Cardiac muscle cell (in vitro differentiated cells and primary cell): ENCODE results near the gene BTNL3. TPM values are rescaled to one million over a fixed set of nuclear protein-coding genes. Genes with fewer than 3 reads are reported as not detected.

Experiments
- DNase-seq, 2 donors: peaks; one replicate each; pipeline versions ENCODE4 v3.0.0 to v3.0.0-alpha.2; 2010 to 2017; ENCODE audit warnings: low read depth in 1 of 2, low spot score in 1 of 2
- H3K27ac ChIP-seq: fragments of 200-600 bp; sonication (generic); 2 replicates; pipeline ENCODE4 v1.5.1; 2016
- H3K27me3 ChIP-seq: fragments of 200-600 bp; sonication (generic); 2 replicates; pipeline ENCODE4 v1.6.0; 2016; ENCODE audit warnings: control low read depth
- H3K36me3 ChIP-seq: fragments of 200-600 bp; sonication (generic); 2 replicates; pipeline ENCODE4 v1.5.1; 2016; ENCODE audit warnings: control low read depth
- H3K4me1 ChIP-seq: fragments of 200-600 bp; sonication (generic); 2 replicates; pipeline ENCODE4 v1.8.1; 2017; ENCODE audit warnings: low read depth, mild to moderate bottlenecking, mixed run types
- H3K4me3 ChIP-seq: fragments of 200-600 bp; sonication (generic); 2 replicates; pipeline ENCODE4 v1.5.1; 2016; ENCODE audit warnings: mild to moderate bottlenecking
- H3K9me3 ChIP-seq: fragments of 200-600 bp; sonication (generic); 2 replicates; pipeline ENCODE4 v1.5.1; 2017; ENCODE audit warnings: low read depth, mild to moderate bottlenecking, control low read depth
- polyA plus RNA-seq: library from polyadenylated mRNA; unstranded; fragments of >200 nt; fragmentation: Nextera tagmentation; extraction: Ambion mirVana; gene quantifications from 2 replicates; pipeline ENCODE4 v1.2.1, GENCODE V29; 2016
- total RNA-seq: library from RNA; depleted of rRNA; stranded (reverse); fragments of >200 nt; gene quantifications from 2 replicates; pipeline ENCODE4 v1.2.3, GENCODE V29; 2016
- TF ChIP-seq, protein P1 (sequence below): IDR thresholded peaks from 2 replicates; pipeline ENCODE4 v1.5.1; 2012; ENCODE audit warnings: low read depth, mild to moderate bottlenecking, low read length

The BTNL3 gene
- total and polyA plus RNA-seq, 2 experiments from 2014 or later, result not detected

DNA sequence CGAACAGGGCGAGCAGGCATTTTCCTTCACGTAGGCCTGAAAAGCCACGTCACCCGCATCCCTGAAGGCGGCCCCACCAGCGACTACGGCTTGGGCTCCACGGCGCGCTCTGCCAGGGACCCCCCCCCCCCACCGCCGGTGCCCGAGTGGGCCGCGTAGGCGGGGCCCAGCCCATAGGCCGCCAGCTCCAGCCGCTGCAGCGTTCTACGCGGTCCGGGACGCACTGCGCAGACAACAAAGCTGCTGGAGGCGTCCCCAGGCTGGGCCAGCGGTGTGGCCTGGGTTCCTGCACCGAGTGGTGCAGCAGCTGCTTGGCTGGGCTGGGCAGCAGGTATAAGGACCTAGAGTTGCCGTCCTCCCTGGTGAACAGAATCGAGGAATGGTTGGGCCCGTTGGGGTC is 18.3 kb upstream of the BTNL3 start:
- DNase-seq, result no peak
- H3K27ac ChIP-seq, result no peak overlapping the region
- no peaks in the 10 kb centered on the region for H3K27me3 ChIP-seq
- TF ChIP-seq, protein P1, sequence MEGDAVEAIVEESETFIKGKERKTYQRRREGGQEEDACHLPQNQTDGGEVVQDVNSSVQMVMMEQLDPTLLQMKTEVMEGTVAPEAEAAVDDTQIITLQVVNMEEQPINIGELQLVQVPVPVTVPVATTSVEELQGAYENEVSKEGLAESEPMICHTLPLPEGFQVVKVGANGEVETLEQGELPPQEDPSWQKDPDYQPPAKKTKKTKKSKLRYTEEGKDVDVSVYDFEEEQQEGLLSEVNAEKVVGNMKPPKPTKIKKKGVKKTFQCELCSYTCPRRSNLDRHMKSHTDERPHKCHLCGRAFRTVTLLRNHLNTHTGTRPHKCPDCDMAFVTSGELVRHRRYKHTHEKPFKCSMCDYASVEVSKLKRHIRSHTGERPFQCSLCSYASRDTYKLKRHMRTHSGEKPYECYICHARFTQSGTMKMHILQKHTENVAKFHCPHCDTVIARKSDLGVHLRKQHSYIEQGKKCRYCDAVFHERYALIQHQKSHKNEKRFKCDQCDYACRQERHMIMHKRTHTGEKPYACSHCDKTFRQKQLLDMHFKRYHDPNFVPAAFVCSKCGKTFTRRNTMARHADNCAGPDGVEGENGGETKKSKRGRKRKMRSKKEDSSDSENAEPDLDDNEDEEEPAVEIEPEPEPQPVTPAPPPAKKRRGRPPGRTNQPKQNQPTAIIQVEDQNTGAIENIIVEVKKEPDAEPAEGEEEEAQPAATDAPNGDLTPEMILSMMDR, result no peak
- H3K9me3 ChIP-seq, result no peaks in the 10 kb centered on the region
- no peaks in the 10 kb centered on the region for H3K36me3 ChIP-seq
- no peak overlapping the region for H3K4me3 ChIP-seq
- H3K4me1 ChIP-seq, result no peaks in the 10 kb centered on the region

DNA sequence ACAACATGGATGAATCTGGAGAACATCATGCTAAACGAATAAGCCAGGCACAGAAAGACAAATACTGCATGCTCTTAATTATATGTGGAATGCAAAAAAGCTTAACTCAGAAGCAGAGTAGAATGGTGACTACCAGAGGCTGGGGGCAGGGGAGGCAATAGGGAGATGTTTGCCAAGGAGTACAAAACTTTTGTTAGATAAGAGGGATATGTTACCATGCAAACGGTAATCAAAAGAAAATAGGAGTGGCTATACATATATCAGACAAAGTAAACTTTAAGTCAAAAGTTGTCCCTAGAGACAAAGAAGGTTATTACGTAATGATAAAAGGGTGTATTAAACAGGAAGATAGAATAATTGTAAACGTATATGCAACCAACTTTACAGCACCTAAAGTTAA is 17.8 kb upstream of the BTNL3 start:
- DNase-seq, result no peak
- TF ChIP-seq, protein P1, result no peak

DNA sequence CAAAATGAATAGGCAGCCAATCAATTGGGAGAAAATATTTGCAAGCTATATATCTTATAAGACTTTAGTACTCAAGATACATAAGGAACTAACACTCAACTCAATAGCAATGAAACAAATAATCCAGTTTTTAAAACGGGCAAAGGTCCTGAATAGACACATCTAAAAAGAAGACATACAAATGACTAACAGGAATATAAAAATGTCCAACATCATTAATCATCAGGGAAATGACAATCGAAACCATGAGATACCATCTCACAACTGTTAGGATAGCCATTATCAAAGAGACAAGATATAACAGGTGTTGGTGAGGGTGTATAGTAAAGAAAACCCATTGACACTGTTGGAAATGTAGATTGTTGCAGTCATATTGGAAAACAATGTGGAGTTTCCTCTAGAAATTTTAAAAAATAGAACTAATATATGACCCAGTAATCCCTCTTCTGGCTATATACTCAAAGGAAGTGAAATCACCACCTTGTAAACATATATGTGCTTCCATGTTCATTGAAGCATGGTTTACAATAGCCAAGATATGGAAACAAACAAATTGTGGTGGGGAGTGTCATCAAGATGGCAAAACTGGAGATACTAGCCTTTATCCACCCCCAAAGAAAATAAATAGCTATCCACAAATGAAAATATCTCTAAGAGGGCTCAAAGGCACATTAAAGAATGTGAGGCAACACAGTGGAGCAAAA is 13.9 kb upstream of the BTNL3 start:
- H3K9me3 ChIP-seq, result no peaks in the 10 kb centered on the region
- TF ChIP-seq, protein P1, result no peak
- no peaks in the 10 kb centered on the region for H3K27me3 ChIP-seq

More for the DNA sequence above, 17.8 kb upstream of the BTNL3 start:
- H3K4me1 ChIP-seq, result no peaks in the 10 kb centered on the region
- H3K36me3 ChIP-seq, result no peaks in the 10 kb centered on the region
- H3K9me3 ChIP-seq, result no peaks in the 10 kb centered on the region
- H3K27me3 ChIP-seq, result no peaks in the 10 kb centered on the region
- no peak overlapping the region for H3K4me3 ChIP-seq
- H3K27ac ChIP-seq, result no peak overlapping the region

DNA sequence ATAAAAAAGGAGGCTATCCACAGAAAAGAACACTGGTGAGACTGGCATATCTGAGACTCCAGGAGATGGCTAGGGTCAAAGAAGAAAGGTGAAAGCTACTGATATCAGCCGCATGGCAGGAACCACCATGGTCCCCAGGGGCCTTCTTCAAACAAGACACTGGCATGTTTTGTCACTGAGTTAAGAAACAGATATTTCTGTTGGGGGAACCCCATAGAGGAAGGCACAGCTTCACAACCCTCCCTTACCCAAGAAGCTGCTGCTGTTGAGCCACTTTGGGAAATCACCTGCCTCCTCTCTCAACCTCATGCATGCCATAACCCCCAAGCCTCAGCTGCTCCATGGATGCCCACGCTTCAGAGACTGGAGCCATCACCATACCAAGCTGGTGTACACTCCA is 13.3 kb upstream of the BTNL3 start:
- no peaks in the 10 kb centered on the region for H3K27me3 ChIP-seq
- no peak overlapping the region for H3K27ac ChIP-seq
- H3K4me3 ChIP-seq, result no peak overlapping the region
- TF ChIP-seq, protein P1, result no peak
- H3K9me3 ChIP-seq, result no peaks in the 10 kb centered on the region
- DNase-seq, result no peak
- H3K36me3 ChIP-seq, result no peaks in the 10 kb centered on the region
- no peaks in the 10 kb centered on the region for H3K4me1 ChIP-seq

More for the DNA sequence above, 13.9 kb upstream of the BTNL3 start:
- no peaks in the 10 kb centered on the region for H3K36me3 ChIP-seq
- no peak for DNase-seq
- no peaks in the 10 kb centered on the region for H3K4me1 ChIP-seq
- no peak overlapping the region for H3K27ac ChIP-seq
- no peak overlapping the region for H3K4me3 ChIP-seq

DNA sequence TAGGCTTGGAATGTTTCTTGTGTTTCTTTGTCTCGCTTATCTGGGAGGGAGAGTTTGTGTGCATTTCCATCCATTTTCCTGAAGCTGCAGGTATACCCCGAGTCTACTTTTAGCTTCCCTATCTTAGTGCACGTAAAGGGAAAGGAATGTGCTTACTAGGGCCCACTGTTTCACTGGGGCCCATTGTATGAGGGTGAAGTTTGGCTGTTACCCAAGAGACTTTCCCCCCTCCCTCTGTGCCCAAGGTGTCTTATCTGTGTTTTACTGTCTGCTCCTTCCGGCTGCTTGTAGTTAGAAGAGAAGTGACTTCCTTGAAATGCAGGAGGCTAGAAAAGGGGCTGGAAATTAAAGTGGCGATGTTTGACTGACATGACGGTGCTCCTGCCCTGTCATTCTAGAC is 12.1 kb upstream of the BTNL3 start:
- TF ChIP-seq, protein P1, result no peak
- Histone ChIP-seq H3K36me3 (no peaks in the 10 kb centered on the region), H3K27ac (no peak overlapping the region), H3K4me1 (no peaks in the 10 kb centered on the region), H3K9me3 (no peaks in the 10 kb centered on the region), H3K4me3 (no peak overlapping the region), H3K27me3 (no peaks in the 10 kb centered on the region)
- DNase-seq, result no peak
